Measurements from ENCODE around the gene TOP3A. TPM values are rescaled to one million over a fixed set of nuclear protein-coding genes. Genes with fewer than 3 reads are reported as not detected.

The TOP3A gene
- total and polyA plus RNA-seq, 2 of the 4 experiments (the other 2 are of a cell fraction), result 13.4 to 21.3 TPM

DNA sequence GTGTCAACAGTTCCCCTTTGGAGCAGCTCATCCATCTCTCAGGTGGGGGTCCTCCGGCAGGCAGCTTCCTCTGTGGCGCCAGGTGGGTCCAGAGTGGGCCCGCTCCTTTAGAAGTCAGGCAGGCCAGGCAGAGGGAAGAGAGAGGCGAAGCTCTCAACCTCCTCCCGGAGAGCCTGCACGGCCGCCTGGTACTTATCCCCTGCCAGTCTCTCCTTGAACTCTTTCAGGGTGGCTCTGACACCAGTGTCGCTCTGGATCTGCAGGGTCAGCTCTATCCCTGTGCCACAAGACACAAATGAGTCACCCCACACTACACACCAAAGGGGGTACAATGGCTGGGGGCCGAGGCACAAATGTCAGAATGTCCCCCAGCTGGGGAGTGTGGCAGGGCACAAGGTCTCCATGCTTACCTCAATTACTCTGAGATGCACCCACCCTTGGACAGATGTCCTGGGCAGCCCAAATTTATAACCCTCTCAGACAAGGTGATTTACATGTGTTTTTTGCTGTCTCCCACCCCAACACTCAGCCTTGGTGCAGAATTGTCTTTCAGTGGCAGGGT is 13.9 kb upstream of the TOP3A start:
- H4K91ac ChIP-seq (ENCODE audit: insufficient read depth, low read depth, low read length), result no peak overlapping the region
- peaks cover 4% of the 10 kb centered on the region; the same call in 1 of the 2 replicates for H3K4me1 ChIP-seq (ENCODE audit: control insufficient read depth, insufficient read depth, low read length)
- H2BK5ac ChIP-seq (ENCODE audit: low read depth, low read length, poor library complexity, severe bottlenecking), result no peak overlapping the region
- H3K27me3 ChIP-seq (ENCODE audit: control insufficient read depth, insufficient read depth, low read length), result no peaks in the 10 kb centered on the region
- CTCF ChIA-PET, result no interaction called here
- no peak overlapping the region for H2AK9ac ChIP-seq (replicated peaks; ENCODE audit: low read depth, low read length, poor library complexity)
- H2BK20ac ChIP-seq (ENCODE audit: low read depth, low read length), result no peak overlapping the region
- no peak for TF ChIP-seq BHLHE40 (IDR thresholded peaks at IDR 0.05; ENCODE audit: low read depth, low read length)
- TF ChIP-seq MAZ (IDR thresholded peaks at IDR 0.05; ENCODE audit: borderline replicate concordance, low read depth, low read length), result no peak
- TF ChIP-seq, protein P1, sequence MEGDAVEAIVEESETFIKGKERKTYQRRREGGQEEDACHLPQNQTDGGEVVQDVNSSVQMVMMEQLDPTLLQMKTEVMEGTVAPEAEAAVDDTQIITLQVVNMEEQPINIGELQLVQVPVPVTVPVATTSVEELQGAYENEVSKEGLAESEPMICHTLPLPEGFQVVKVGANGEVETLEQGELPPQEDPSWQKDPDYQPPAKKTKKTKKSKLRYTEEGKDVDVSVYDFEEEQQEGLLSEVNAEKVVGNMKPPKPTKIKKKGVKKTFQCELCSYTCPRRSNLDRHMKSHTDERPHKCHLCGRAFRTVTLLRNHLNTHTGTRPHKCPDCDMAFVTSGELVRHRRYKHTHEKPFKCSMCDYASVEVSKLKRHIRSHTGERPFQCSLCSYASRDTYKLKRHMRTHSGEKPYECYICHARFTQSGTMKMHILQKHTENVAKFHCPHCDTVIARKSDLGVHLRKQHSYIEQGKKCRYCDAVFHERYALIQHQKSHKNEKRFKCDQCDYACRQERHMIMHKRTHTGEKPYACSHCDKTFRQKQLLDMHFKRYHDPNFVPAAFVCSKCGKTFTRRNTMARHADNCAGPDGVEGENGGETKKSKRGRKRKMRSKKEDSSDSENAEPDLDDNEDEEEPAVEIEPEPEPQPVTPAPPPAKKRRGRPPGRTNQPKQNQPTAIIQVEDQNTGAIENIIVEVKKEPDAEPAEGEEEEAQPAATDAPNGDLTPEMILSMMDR (conservative IDR thresholded peaks at IDR 0.05; ENCODE audit: low read depth, low read length), result no peak
- TF ChIP-seq, protein P2, sequence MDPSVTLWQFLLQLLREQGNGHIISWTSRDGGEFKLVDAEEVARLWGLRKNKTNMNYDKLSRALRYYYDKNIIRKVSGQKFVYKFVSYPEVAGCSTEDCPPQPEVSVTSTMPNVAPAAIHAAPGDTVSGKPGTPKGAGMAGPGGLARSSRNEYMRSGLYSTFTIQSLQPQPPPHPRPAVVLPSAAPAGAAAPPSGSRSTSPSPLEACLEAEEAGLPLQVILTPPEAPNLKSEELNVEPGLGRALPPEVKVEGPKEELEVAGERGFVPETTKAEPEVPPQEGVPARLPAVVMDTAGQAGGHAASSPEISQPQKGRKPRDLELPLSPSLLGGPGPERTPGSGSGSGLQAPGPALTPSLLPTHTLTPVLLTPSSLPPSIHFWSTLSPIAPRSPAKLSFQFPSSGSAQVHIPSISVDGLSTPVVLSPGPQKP (IDR thresholded peaks at IDR 0.05; ENCODE audit: borderline replicate concordance, low read depth, low read length), result no peak
- no peaks in the 10 kb centered on the region for H3K9me3 ChIP-seq (ENCODE audit: control insufficient read depth, insufficient read depth, low read length)
- no peak overlapping the region for H3K4me2 ChIP-seq (ENCODE audit: low read depth, low read length)
- no peak overlapping the region for H3K9ac ChIP-seq (ENCODE audit: low read depth, low read length)
- in situ Hi-C loops (cut with MboI; ENCODE audit: low sequenced_read_pairs), result no loop called here
- POLR2A ChIA-PET (ENCODE audit: unreplicated experiment), result no interaction called here
- peaks cover 7% of the 10 kb centered on the region for H3K9me1 ChIP-seq (ENCODE audit: insufficient read depth, low read length)
- no peak overlapping the region for H2BK15ac ChIP-seq (ENCODE audit: low read depth, low read length)
- no peak overlapping the region for H3K18ac ChIP-seq (ENCODE audit: low read depth, low read length)
- no peak overlapping the region for H3K14ac ChIP-seq (replicated peaks; ENCODE audit: low read depth, low read length)
- no peak overlapping the region for H4K8ac ChIP-seq (ENCODE audit: low read depth in 2 of 2, low read length in 2 of 2)
- dilution Hi-C loops (cut with HindIII; ENCODE audit: low sequenced_read_pairs, unreplicated experiment), result no loop called here
- H3K23ac ChIP-seq (ENCODE audit: low read depth, low read length), result no peak overlapping the region
- ATAC-seq (ENCODE audit: low read depth) (no peak), DNase-seq (no peak)
- H3K56ac ChIP-seq (ENCODE audit: extremely low read depth, insufficient read depth, low read length), result no peak overlapping the region
- H4K5ac ChIP-seq (ENCODE audit: low read depth, low read length), result no peak overlapping the region
- no peak overlapping the region for H2AFZ ChIP-seq (replicated peaks; ENCODE audit: low read length, poor library complexity)
- no peak overlapping the region for H3K4me3 ChIP-seq (ENCODE audit: insufficient read depth, low read depth, low read length)
- peaks cover 10 to 11% of the 10 kb centered on the region in 2 experiments; a peak in 3 of 4 replicates for H3K79me1 ChIP-seq (ENCODE audit: low read depth in 1 of 2, low read length in 2 of 2)
- H3K4ac ChIP-seq (ENCODE audit: low read depth, low read length), result no peak overlapping the region
- intact Hi-C loops (cut with micrococcal nuclease), result no loop called here
- no TSS peak for BruUV-seq (replicated peaks)
- H4K20me1 ChIP-seq (ENCODE audit: insufficient read depth, low read length), result 0 out of 2 replicates have a peak, but pooled peaks cover 5% of the 10 kb centered on the region
- H2BK120ac ChIP-seq (ENCODE audit: low read depth, low read length), result no peak overlapping the region
- peaks cover 27% of the 10 kb centered on the region for H3K36me3 ChIP-seq (ENCODE audit: control insufficient read depth, insufficient read depth, low read length)
- H2AK5ac ChIP-seq (ENCODE audit: low read depth, low read length), result no peak overlapping the region
- no peak overlapping the region for H3K27ac ChIP-seq (ENCODE audit: insufficient read depth, low read length)
- 86% methylated on average over 4 of the region's 9 CpGs; no CpG with 5 or more reads in 1 of the 2 experiments for whole genome bisulfite sequencing, 2 experiments (ENCODE audit: extremely low coverage in 2 of 2, insufficient read length in 1 of 2)

All from IMR-90 (cell line).